Left ventricle myocardium inferior (tissue), 1 donor: ENCODE measurements around the gene DNER. TPM values are rescaled to one million over a fixed set of nuclear protein-coding genes. Genes with fewer than 3 reads are reported as not detected.

ENCODE experiments used
- DNase-seq: peaks from one replicate; pipeline ENCODE4 v3.0.0-alpha.2; 2020
- H3K27ac ChIP-seq: fragments of 200-600 bp; replicated peaks from 2 replicates; pipeline ENCODE4 v1.8.0; 2021
- H3K27me3 ChIP-seq: fragments of 200-600 bp; 2 replicates; pipeline ENCODE4 v1.8.0; 2021; ENCODE audit warnings: low read depth
- H3K36me3 ChIP-seq: fragments of 200-600 bp; 2 replicates; pipeline ENCODE4 v1.8.0; 2021
- H3K4me1 ChIP-seq: fragments of 200-600 bp; 2 replicates; pipeline ENCODE4 v1.8.0; 2021
- H3K4me3 ChIP-seq: fragments of 200-600 bp; 2 replicates; pipeline ENCODE4 v1.8.0; 2021; ENCODE audit warnings: mild to moderate bottlenecking, moderate library complexity
- H3K9me3 ChIP-seq: fragments of 200-600 bp; replicated peaks from 2 replicates; pipeline ENCODE4 v1.8.0; 2021
- CTCF ChIP-seq: fragments of 200-600 bp; IDR thresholded peaks from 2 replicates; pipeline ENCODE4 v1.8.0; 2021; ENCODE audit warnings: antibody characterized with exemption, mild to moderate bottlenecking, borderline replicate concordance
- intact Hi-C: fragments of 100-400 bp; cut with micrococcal nuclease; formaldehyde crosslinking; loops from one replicate; pipeline ENCODE4 v1.11.0; 2022
- total RNA-seq: library from RNA; stranded (reverse); fragmentation: NEBNext Ultra II Directional; extraction: Animal tissue kit (Norgen Biotek cat#: 25700); gene quantifications from one replicate; pipeline ENCODE4 v1.2.1, GENCODE V29; 2021
- donor health status: DM: no; HTN: yes; CAD: no; lungs with severe emphysema.

Gene DNER
- total RNA-seq, 1 donor from 2014 or later, result 2.3 TPM

GRCh38 chr2:229641676-229642075 lies 72.7 kb downstream of the DNER start:
- peaks cover 9% of the 10 kb centered on the region for H3K27me3 ChIP-seq
- TF ChIP-seq CTCF, result no peak
- DNase-seq, result no peak
- H3K27ac ChIP-seq, result no peak overlapping the region
- H3K36me3 ChIP-seq, result no peaks in the 10 kb centered on the region
- no peak overlapping the region for H3K4me3 ChIP-seq
- intact Hi-C loops, result no loop called here
- H3K9me3 ChIP-seq, result no peaks in the 10 kb centered on the region
- H3K4me1 ChIP-seq, result no peaks in the 10 kb centered on the region

GRCh38 chr2:229640636-229641035 lies 73.7 kb downstream of the DNER start:
- intact Hi-C loops, result no loop called here
- no peaks in the 10 kb centered on the region for H3K4me1 ChIP-seq
- no peaks in the 10 kb centered on the region for H3K36me3 ChIP-seq
- H3K4me3 ChIP-seq, result no peak overlapping the region
- peaks cover 19% of the 10 kb centered on the region for H3K27me3 ChIP-seq
- H3K9me3 ChIP-seq, result no peaks in the 10 kb centered on the region
- TF ChIP-seq CTCF, result no peak
- DNase-seq, result no peak
- no peak overlapping the region for H3K27ac ChIP-seq

- Histone ChIP-seq H3K9me3 (no peaks in the 10 kb centered on the region), H3K27me3 (peaks cover 57% of the 10 kb centered on the region), H3K36me3 (no peaks in the 10 kb centered on the region), H3K27ac (no peak overlapping the region), H3K4me1 (no peaks in the 10 kb centered on the region), H3K4me3 (no peak overlapping the region)
- intact Hi-C loops, result no loop called here
- no peak for TF ChIP-seq CTCF
- DNase-seq, result no peak
These were observed 77.8 kb downstream of the DNER start for GRCh38 chr2:229636571-229636970.

GRCh38 chr2:229635371-229635680 lies 79.0 kb downstream of the DNER start:
- H3K27ac ChIP-seq, result no peak overlapping the region
- H3K4me3 ChIP-seq, result no peak overlapping the region
- H3K9me3 ChIP-seq, result no peaks in the 10 kb centered on the region
- no peaks in the 10 kb centered on the region for H3K36me3 ChIP-seq
- no peak for DNase-seq
- no peak for TF ChIP-seq CTCF
- no peaks in the 10 kb centered on the region for H3K4me1 ChIP-seq
- intact Hi-C loops, result no loop called here
- H3K27me3 ChIP-seq, result peaks cover 63% of the 10 kb centered on the region

- no peak for TF ChIP-seq CTCF
- intact Hi-C loops, result no loop called here
- Histone ChIP-seq H3K4me3 (no peak overlapping the region), H3K4me1 (no peaks in the 10 kb centered on the region), H3K27me3 (peaks cover 66% of the 10 kb centered on the region), H3K9me3 (no peaks in the 10 kb centered on the region), H3K27ac (no peak overlapping the region), H3K36me3 (no peaks in the 10 kb centered on the region)
- no peak for DNase-seq
These were observed 79.6 kb downstream of the DNER start for GRCh38 chr2:229634601-229635370.
